ENCODE data around the gene CHP2.
A peak's percentile ranks its signal among the peaks of the same experiment; 100 is the strongest.
"Not testable (repeated sequence)": the region's sequence is repeated elsewhere in the genome, so short reads cannot be mapped to it uniquely, and the experiment has no call there.

Gene CHP2
- 0 to 0.77 (median 0) reads per million in 17 experiments for total RNA-seq

GRCh38 chr16:23754594-23755483 is at the start of gene CHP2:
CHP2 (plus strand) TSS chr16:23755026; CDS start chr16:23755050, 24 bp downstream.
- DNase-seq: peak in 3 of 4 experiments; percentile 3 to 22 (median 16)

- DNase-seq: no peak
Measured at GRCh38 chr16:23705517-23705902, 49.3 kb upstream of the CHP2 start.

- DNase-seq: no peak
Measured at GRCh38 chr16:23706439-23706838, 48.4 kb upstream of the CHP2 start.

- no peak for DNase-seq
Measured at GRCh38 chr16:23709536-23709935, 45.3 kb upstream of the CHP2 start.

- DNase-seq: no peak
Measured at GRCh38 chr16:23710008-23710407, 44.8 kb upstream of the CHP2 start.

- DNase-seq: no peak
Measured at GRCh38 chr16:23710504-23710903, 44.3 kb upstream of the CHP2 start.

- no peak for DNase-seq
Measured at GRCh38 chr16:23711785-23712184, 43.0 kb upstream of the CHP2 start.

- no peak for DNase-seq
Measured at GRCh38 chr16:23712976-23713375, 41.9 kb upstream of the CHP2 start, which contains the start of gene ERN2. ERN2 (minus strand) TSS chr16:23713222; CDS start chr16:23713187, 35 bp downstream.

GRCh38 chr16:23716484-23716883 is 38.3 kb upstream of the CHP2 start:
- DNase-seq: no peak

- DNase-seq: not testable (repeated sequence)
Measured at GRCh38 chr16:23722613-23723240, 32.1 kb upstream of the CHP2 start.

- DNase-seq: no peak
Measured at GRCh38 chr16:23724096-23724784, 30.6 kb upstream of the CHP2 start.

- no peak for DNase-seq
Measured at GRCh38 chr16:23724785-23725131, 30.1 kb upstream of the CHP2 start.

GRCh38 chr16:23726710-23727109 is 28.1 kb upstream of the CHP2 start:
- no peak for DNase-seq

- no peak for DNase-seq
Measured at GRCh38 chr16:23728112-23728477, 26.7 kb upstream of the CHP2 start.

GRCh38 chr16:23729503-23730424 is 25.1 kb upstream of the CHP2 start:
- DNase-seq: peak in 3 of 4 experiments; percentile 24 to 34 (median 30)

GRCh38 chr16:23734176-23734893 is 20.5 kb upstream of the CHP2 start:
- no peak for DNase-seq

- DNase-seq: not testable (repeated sequence)
Measured at GRCh38 chr16:23737423-23738028, 17.3 kb upstream of the CHP2 start.

GRCh38 chr16:23739516-23739915 is 15.3 kb upstream of the CHP2 start:
- DNase-seq: no peak

- no peak for DNase-seq
Measured at GRCh38 chr16:23741675-23742303, 13.0 kb upstream of the CHP2 start.

- DNase-seq: no peak
Measured at GRCh38 chr16:23742766-23743165, 12.1 kb upstream of the CHP2 start.

GRCh38 chr16:23745263-23745662 is 9.6 kb upstream of the CHP2 start:
- DNase-seq: no peak

Measured in suppressor macrophage (primary cell).